HL-60 (cell line): ENCODE results near the gene DOK7.

Source experiments
- GABPA ChIP-seq: IDR thresholded peaks from 2 replicates; pipeline ENCODE4 v1.6.1; 2012; ENCODE audit warnings: low read depth
- POLR2AphosphoS5 ChIP-seq: IDR thresholded peaks from 2 replicates; pipeline ENCODE4 v1.6.1; 2012; ENCODE audit warnings: low read depth
- SPI1 ChIP-seq: IDR thresholded peaks from 2 replicates; pipeline ENCODE4 v1.6.1; 2012; ENCODE audit warnings: low read depth, mild to moderate bottlenecking, borderline replicate concordance
- TF ChIP-seq, protein P1 (sequence below): IDR thresholded peaks from one replicate; pipeline ENCODE4 v1.5.1; 2011; ENCODE audit warnings: low read length, control low read depth, inconsistent platforms; ENCODE audit not compliant: insufficient read depth

DNA sequence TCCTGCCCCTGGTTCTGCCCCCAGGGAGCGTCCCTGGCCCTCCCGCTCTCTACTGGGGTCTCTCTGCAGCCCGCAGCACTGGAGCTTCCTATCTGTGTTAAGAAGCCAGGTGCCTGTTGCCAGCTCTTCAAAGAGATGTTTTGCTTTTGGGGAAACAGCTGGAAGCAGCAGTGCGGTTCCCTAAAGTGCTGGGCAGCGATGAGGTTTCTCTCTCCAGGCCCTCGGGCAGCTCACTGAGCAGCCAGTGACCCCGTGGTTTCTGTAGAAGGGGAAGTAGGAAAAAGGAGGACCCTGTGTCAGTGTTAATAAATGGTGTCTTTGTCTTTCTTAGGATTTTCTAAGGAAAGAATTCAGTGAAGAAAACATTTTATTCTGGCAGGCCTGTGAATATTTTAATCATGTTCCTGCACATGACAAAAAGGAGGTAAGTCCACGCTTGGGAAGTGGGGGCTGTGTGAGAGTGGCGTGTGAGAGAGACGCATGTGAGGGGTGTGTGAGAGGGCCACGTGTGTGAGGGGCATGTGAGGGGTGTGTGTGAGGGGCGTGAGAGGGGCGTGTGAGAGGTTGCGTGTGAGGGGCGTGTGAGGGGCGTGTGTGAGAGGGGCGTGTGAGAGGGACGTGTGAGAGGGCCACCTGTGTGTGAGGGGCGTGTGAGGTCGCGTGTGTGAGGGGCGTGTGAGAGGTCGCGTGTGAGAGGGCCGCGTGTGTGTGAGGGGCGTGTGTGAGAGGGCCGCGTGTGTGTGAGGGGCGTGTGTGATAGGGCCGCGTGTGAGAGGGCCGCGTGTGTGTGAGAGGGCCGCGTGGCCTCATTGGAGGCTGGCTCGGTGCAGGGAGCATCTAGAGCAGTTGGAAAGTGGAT, 48.5 kb upstream of the DOK7 start:
- TF ChIP-seq POLR2AphosphoS5 (no peak), SPI1 (peak; percentile 48; the same call in 1 of the 2 replicates), GABPA (no peak)
- TF ChIP-seq, protein P1, sequence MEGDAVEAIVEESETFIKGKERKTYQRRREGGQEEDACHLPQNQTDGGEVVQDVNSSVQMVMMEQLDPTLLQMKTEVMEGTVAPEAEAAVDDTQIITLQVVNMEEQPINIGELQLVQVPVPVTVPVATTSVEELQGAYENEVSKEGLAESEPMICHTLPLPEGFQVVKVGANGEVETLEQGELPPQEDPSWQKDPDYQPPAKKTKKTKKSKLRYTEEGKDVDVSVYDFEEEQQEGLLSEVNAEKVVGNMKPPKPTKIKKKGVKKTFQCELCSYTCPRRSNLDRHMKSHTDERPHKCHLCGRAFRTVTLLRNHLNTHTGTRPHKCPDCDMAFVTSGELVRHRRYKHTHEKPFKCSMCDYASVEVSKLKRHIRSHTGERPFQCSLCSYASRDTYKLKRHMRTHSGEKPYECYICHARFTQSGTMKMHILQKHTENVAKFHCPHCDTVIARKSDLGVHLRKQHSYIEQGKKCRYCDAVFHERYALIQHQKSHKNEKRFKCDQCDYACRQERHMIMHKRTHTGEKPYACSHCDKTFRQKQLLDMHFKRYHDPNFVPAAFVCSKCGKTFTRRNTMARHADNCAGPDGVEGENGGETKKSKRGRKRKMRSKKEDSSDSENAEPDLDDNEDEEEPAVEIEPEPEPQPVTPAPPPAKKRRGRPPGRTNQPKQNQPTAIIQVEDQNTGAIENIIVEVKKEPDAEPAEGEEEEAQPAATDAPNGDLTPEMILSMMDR, result no peak
